HG03457 (cell line): ENCODE measurements around the gene TENM3.

Experiments
- ATAC-seq: cut with Tn5 transposase; IDR thresholded peaks from one replicate; pipeline ENCODE4 v1.9.1; 2021; ENCODE audit warnings: moderate number of reproducible peaks; ENCODE audit not compliant: unreplicated experiment

TENM3 gene

GRCh38 chr4:182649698-182650477 lies 406.7 kb downstream of the TENM3 start:
- ATAC-seq = no peak

- ATAC-seq = no peak
These were observed 410.4 kb downstream of the TENM3 start for GRCh38 chr4:182653596-182653995.

GRCh38 chr4:182655340-182655739 lies 412.1 kb downstream of the TENM3 start:
- no peak for ATAC-seq

- no peak for ATAC-seq
These were observed 419.3 kb downstream of the TENM3 start for GRCh38 chr4:182662551-182662950.

DNA sequence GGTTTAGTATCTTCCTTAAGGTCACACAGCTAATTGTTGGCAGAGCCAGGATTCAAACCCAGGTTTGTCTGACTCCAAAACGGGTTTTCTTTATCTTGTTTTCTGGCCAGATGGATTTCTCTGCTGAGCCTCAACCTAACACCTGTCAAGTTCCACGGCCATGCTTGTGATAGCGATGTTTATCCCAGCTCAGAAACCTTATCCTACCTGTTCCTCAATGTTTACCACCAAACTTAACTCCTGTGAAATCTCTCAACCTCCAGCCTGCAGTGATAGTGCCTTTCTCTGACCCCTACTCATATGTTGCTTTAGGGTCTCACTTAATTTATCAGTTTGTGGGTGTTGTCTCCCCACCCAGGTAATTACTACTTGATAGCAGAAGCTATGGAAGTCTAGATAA lies 428.0 kb downstream of the TENM3 start:
- no peak for ATAC-seq

GRCh38 chr4:182671749-182672148 lies 428.5 kb downstream of the TENM3 start:
- ATAC-seq = no peak

GRCh38 chr4:182678590-182678989 lies 435.4 kb downstream of the TENM3 start:
- ATAC-seq = no peak

DNA sequence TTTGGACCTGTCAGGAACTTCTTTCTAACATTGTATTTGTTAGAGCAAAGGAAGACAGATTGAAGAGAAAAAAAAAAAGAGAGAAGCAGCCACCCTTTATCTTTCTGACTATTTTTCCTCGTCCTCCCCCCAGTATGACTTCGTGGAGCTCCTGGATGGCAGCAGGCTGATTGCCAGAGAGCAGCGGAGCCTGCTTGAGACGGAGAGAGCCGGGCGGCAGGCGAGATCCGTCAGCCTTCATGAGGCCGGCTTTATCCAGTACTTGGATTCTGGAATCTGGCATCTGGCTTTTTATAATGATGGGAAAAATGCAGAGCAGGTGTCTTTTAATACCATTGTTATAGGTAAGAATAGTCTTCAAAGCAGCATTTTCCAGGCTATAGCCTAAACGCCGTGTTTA lies 436.3 kb downstream of the TENM3 start:
- ATAC-seq = no peak

- ATAC-seq = no peak
These were observed 437.0 kb downstream of the TENM3 start for GRCh38 chr4:182680234-182680653.

- ATAC-seq = no peak
These were observed 440.5 kb downstream of the TENM3 start for GRCh38 chr4:182683661-182684060.

DNA sequence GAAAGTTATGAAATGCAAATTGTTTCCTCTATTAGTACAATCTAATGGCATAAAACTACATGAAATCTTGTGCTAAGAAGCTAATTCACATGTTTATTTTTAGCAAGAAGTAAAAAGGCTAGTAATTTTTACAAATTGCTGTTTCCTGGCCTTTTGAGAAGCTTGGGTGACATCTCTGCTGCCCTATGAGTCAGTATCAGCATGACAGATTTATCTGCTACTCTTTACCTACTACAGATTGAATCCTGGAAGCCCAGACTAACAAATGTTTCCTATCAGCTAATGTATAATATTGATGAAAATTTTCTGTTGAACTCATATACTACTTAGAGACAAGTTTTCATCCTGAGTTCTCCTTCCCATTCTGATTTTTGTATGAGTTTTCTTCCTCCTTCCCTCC lies 441.6 kb downstream of the TENM3 start:
- no peak for ATAC-seq

- ATAC-seq = no peak
These were observed 444.9 kb downstream of the TENM3 start for GRCh38 chr4:182688081-182688480.

DNA sequence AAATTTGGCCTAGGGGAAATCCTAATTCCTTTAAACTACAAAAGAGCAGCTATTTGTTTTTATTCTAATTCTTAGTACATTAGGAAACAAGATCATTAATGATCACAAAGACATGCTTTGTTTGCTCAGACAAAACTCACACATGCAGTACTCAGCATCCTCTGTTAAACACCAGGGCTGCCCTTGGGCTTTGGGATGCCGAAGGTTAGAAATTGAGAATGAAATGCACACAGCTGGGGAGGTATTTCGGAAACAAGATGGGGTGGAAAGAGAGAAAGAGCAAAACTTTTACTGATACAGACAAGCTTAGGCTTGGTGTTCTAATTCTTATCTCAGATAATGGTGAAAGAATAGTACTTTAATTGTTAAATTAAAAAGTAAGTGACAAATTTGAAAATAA lies 451.3 kb downstream of the TENM3 start:
- ATAC-seq = no peak

GRCh38 chr4:182695009-182695408 lies 451.8 kb downstream of the TENM3 start:
- no peak for ATAC-seq

DNA sequence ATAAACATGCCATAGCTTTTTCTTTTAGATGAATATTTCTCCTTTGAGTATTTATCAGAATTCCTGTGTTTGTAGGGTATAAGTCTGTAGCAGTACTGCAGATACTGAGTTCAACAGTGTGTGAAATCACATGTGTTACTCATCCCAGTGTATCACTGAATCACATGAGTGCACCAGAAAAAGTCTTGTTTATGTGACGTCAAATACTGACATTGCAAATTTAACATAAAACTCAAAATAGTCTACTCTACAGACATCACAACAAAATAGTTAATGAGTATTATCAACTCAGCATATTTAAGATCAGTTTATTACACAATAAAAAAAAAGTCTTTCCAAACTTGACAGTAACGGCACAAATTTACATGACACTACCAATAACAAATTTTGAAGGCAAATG lies 452.6 kb downstream of the TENM3 start:
- ATAC-seq = no peak

DNA sequence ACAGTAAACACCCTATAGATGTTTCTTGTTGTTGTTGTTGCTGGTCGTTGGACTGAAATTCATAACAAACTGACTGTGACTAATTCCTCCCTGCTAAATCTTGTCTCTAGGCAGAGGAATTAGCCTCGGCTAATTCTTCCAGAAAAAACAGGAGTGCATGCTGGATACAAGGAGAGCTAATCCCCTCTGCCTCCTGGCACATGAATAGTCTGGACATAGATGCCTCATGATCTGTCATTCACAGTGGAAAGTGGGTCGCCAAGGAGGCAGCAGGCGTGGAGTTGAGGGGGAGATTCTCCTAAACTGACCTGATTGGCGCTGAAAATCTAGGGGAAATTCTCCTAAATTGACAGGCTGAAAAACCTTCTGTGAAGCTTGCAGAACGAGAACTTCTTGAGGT lies 453.9 kb downstream of the TENM3 start:
- no peak for ATAC-seq

- ATAC-seq = no peak
These were observed 455.0 kb downstream of the TENM3 start for GRCh38 chr4:182698212-182698611.

DNA sequence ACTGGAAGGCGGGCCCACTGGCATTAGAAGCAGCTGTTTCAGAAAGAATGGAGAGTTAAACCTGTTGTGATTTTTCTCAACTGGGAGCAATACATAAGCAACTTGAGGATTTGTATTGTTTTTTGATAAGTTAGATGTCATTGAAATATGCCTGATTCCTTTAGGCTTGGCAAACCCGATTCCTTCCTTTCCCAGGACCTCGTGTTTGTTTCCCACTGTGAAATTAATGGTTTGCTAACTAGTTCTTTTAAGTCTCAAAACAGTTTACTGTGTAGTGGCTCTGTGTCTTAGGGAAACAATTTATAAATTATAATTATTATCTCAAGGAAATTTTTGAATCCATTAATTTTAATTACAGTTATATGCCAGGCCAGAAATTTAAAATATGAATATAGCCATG lies 456.0 kb downstream of the TENM3 start:
- ATAC-seq = no peak

DNA sequence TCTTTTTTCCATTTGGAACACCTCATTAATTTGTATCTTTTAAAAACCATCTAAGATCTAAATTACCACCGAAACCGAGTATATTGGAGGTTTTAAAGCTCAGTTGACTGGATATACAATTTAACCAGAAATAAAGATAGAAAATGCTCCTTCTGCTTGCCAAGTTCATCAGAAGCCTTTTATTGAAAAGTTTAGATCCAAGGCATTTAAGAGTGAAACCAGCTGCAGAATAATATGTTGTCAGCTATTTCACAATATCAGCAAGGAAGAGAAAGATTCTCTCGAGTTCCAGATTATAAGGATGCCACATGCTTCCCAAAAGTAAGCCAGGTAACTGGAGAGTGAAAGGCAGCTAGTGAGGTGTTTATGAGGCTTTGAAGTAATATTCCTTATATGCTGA lies 456.6 kb downstream of the TENM3 start:
- ATAC-seq = no peak

GRCh38 chr4:182700362-182701160 lies 457.4 kb downstream of the TENM3 start:
- ATAC-seq = no peak

DNA sequence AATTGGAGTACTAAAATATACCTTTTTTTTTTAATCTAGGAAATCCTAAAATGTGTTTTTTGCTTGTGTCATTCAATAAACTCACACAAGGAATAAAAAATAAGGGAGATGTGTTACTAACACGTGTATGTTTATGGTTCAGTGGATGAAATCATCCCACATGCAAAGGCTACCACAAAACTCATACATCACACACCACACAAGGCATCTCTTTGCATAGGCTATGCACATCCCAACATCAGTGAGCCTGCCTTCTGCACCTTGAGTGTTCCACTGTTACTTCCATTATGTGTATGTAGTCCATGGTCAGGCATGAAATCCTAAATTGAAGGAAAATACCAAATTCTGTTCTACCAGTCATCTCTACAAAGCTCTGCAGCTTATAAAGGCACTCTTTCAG lies 460.9 kb downstream of the TENM3 start:
- ATAC-seq = no peak

GRCh38 chr4:182704948-182705347 lies 461.7 kb downstream of the TENM3 start:
- ATAC-seq = no peak
